GM19193 (cell line): ENCODE measurements around the gene AGAP1.

Experiments used
- POLR2A ChIP-seq: IDR thresholded peaks from 4 replicates; pipeline ENCODE4 v1.6.1; 2011; ENCODE audit not compliant: insufficient read depth, insufficient read length; ENCODE audit errors: extremely low read depth

AGAP1 gene

DNA sequence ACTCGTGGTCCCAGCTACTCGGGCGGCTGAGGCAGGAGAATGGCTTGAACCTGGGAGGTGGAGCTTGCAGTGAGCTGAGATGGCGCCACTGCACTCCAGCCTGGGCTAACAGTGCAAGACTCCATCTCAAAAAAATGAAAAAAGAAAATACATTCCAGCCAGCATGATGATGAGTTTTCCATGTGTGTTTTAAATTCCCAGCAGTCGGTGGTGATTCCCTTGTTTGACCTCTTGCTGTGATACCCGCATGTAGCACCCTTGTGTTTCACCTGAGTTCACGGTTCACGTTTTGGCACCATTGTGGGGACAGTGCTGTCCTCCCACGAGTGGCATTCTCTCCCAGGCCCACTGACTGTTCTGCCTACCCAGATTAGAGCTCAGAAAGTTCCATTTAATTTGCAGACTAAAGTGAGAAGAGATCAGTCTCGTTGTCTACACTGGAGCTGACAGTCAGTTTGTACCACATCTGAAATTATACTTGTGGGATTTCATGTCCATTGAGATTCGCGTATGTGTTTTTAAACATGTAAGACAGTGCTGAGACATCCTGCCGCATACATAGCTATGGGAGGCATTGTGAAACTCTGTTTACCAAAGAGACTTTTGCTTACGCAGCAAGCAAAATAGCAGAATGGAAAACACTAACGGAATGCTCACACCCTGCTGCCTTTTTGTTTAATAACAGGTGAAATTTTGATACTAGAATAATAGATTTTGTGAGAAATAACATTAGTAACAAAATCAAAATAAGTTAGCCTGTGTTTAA, 517.3 kb downstream of the AGAP1 start:
- TF ChIP-seq POLR2A, result no peak

DNA sequence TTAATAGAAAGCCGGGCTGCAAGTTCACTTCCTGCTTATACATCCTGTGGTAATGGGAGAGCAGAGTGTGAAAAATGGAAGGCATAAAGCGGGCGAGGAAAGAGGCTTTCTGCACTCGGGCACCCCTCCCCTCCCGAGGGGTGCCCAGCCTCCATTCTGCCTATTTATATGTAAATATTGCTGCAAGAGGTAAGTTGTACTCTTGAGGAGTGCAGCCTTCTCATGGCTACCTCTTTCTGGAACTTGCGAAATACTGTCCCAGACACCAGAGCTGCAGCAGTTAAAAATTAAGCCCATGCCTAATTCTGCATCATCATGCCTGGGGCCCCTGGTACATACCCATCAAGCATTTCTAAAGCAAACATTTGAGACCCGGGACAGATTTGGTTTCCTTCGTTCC, 518.3 kb downstream of the AGAP1 start:
- TF ChIP-seq POLR2A, result no peak

DNA sequence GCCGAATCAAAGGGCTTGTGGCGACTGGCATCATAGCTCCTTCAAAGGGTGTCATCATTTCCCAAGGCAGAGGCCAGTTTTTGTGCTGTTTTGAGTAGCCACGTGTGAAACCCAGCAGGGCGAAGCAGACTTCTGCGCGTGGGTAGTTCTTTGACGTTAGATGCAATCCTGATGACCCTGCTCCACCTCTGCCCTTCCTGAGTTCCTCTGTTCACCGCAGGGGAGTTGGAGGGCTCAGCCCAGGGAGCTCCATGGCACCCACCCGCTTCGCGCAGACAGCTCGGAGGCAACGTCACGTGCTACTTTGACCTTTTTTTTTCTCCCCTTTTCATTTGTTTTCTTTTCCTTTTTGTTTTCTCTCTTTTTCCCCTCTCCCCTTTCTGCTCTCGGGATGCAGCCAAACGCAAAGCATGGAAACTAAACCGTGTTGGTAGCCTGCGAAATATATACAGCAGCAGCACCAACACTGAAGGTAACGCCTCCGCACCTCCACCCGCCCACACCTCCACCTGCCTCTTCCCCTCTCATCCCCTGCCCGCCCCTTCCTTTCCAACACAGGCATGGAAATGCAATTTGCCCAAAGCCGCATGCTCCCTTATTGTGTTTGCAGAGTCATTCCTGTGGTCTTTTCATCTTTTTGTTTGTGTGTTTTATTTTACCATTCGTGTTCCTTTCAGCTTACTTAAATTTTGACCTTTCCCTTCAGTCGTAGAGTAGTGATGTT, 520.7 kb downstream of the AGAP1 start:
- TF ChIP-seq POLR2A, result no peak

DNA sequence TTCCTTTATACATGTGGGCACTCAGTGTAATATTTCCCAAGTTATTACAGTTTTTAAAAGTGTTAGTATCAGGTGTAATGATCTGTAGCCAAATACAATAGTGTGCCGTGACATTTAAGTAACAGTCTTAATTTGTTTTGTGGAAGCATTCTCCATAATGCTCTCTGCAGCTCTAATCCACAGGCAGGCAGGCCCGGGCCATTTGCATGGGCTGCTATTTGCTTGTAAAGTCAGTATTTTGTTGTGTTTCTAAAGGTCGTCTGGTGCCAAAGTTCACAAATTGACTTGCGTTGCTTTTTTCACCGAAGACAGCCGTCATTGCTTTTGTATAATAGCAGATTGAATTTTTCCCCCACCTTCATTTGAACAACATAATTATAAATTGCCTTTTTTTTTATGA, 521.3 kb downstream of the AGAP1 start:
- TF ChIP-seq POLR2A, result no peak

DNA sequence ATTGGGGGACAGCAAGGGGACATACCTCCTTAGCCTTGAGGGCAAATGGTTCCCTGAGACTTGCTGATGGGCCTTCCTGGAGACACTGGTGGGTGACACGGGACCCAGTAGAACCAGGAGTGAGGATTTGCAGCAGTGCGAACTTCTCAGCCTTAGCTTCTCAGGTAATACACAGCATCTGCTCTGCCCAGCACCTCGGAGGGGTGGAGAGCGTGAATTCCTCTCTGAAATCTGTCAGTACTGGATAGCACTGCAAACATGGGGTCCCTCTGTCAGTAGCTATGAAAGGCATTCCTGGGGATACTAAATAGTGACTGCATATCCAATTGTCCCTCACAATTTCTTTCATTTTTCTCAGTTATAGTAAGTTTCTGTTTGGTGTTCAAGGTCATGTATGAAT, 522.7 kb downstream of the AGAP1 start:
- no peak for TF ChIP-seq POLR2A

DNA sequence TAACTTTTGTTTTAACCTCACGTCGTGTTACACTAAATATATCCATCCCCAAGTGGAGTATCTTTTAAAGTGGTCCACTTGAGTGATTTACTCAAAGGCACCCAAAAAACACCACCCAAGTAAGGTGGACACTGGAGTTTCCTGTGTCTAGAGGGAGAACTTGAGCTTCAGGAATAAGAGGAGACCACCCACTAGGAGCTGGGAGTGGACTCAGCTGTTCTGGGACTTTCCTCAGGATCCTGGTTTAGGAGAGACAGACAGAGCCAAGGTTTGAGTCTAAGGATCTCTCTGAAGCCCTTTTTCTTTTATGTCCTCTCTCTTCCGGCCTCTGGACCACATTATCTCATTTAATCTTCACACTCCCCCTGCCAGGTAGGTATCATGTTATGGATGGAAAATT, 523.6 kb downstream of the AGAP1 start:
- no peak for TF ChIP-seq POLR2A

DNA sequence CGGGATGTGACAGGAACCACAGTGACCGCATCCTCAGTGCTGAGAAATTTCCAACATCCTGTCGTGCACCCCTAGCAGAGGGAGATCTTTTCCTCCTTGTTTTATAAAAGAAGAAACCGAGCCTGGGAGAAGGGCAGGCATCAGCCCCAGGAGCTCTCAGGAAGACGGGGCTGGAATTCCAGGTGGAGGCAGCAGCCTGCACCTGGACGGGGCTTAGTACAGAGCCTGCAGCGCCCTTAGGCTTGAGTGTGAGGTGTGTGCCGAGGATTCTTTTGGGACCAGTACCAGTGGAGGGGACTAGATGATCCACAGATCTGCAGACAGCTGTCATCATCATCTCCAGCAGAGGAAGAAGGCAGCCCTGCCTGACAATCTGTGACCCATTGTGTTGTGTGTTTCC, 525.6 kb downstream of the AGAP1 start:
- TF ChIP-seq POLR2A, result no peak

DNA sequence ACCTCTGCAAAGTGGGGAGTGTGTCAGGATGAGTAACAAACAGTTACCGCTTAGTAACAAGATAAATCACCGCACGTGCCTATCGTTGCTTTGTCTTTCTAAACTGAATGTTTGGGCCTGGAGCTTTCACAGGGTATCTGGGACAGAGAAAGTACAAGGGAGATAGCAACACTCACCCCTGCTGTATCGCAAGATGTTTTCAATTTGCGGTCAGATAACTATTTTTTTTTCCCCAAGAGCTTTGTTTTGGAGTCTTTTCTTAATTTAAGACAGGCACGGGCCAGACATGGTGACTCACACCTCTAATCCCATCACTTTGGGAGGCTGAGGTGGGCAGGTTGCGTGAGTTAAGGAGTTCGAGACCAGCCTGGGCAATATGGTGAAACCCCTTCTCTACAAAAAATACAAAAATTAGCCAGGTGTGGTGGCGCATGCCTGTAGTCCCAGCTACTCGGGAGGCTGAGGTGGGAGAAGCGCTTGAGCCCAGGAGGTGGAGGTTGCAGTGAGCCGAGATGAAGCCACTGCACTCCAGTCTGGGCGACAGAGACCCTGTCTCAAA, 527.7 kb downstream of the AGAP1 start:
- TF ChIP-seq POLR2A, result no peak

DNA sequence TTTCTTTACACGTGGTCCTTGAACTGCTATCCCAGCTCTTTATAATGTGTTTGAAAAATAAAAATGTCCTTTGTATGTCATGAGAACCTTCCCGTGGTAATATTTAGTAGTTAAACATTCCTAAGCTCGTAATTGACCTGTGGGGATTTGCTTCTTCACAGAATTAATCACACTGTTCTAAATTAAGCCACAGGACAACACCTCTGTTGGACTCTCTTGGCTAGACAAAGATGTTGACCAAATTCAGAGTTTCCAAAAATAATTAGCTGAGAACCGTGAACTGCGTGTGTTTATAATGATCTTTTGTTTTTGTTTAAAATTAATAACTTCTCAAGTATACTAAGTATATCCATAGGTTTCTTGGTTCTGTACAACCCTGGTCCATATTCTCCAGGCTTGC, 528.3 kb downstream of the AGAP1 start:
- no peak for TF ChIP-seq POLR2A

DNA sequence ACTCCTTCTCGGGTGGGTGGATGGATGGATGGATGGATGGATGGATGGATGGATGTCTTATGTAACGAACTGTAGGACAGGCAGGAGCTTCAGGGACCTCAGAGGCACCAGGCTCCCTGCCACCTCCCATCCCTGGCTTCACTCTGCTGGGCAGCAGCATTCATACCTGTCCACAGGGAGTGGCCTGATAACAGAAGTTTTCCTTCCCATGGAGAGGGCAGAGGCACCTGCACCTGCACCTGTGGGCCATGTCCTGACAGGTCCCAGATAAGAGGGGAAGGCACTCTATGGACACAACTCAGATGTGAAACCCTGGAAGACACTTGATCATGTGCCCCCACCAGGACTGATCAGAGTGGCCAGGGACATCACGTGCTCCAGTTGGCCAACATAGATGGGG, 532.0 kb downstream of the AGAP1 start:
- no peak for TF ChIP-seq POLR2A

DNA sequence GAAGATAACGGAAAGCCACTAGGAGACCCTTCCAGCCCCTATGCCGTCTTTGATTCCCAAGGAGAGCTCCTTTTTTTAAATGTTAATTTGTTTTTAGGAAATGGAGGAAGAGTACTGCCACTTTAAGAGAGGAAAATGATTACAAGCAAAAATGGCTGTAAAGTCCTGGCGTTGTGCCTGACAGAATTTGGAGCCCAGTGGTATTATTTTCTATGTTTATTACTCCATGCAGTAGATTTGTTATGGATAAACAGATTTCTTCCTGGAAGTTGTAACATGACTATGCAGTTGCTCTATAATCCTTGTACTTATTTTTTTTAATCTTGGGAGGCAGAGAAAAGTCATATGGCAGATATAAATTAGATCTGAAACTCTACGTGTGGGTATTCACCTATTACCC, 533.0 kb downstream of the AGAP1 start:
- no peak for TF ChIP-seq POLR2A

DNA sequence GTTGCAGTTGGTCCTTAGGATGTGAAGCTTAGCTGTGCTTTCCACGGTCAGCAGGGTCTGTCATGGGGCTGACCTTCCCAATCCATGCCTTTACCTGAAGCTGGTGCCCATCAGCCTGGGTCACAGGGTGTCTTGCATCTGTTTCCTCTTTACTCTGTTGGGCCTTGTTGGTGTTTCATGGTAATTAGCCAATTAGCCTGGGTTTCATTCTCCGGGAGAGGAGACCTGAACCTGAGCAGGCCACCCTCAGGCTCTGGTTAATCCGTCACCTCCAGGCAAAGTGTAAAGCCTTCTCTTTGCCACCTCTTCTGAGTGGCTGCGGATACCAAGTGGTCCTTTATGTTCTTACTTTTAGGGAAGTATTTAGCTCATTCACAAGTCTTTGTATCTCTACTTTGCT, 534.2 kb downstream of the AGAP1 start:
- no peak for TF ChIP-seq POLR2A

DNA sequence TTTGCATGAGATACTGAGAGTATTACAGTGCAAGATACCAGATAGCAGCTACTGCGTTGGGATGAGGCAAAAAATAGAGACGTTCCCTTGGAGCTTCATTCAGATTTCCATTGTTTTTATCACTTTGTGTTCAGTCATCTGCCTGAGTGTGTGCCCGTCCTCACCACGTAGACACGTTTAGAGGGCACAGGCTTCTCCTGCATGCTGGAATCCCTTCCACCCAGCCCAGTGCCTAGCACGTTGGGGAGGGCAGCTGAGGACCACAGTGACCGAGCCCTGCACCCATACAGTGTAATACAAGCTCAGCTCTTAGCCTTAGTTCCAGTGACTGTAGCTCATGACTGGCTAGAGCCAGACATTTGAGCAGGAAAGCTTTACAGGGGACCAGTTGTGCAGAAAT, 539.6 kb downstream of the AGAP1 start:
- TF ChIP-seq POLR2A, result no peak

DNA sequence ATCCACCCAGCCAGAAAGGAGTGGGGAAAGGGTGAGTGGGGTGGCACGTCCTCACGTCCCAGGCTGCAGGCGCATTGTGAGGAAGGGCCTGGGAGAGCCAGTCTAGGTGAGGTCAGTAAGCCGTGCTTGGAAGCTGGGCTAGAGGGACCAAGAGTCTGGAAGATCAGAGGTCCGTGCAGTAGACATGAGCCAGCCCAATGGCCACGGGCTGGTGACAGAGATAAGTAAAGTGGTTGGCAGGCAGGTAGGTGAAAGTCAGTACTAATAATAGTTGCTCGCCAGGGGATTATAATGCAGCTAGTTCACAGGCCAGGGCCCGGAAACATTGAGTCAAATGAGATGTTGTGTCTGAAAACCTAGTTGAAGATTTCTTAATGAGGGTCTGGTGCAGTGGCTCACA, 541.1 kb downstream of the AGAP1 start:
- no peak for TF ChIP-seq POLR2A

DNA sequence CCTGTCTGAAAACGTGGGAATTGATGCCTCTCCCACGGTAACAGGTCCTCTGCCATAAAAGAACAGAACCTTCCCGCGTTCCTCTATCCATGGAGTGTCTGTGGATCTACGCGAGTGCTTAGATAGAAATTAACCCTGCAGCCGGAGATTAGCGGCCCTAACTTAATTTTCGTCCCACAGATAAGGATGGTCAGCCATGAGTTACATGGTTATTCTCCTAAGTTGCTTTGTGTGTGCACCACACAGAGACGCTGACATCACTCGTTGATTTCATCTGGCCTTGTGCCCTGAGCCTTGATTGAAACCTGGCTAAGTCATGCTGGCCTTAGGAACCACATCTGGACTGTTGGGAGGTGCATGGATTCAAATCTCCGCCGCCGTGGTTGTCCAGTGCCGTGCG, 542.2 kb downstream of the AGAP1 start:
- no peak for TF ChIP-seq POLR2A

DNA sequence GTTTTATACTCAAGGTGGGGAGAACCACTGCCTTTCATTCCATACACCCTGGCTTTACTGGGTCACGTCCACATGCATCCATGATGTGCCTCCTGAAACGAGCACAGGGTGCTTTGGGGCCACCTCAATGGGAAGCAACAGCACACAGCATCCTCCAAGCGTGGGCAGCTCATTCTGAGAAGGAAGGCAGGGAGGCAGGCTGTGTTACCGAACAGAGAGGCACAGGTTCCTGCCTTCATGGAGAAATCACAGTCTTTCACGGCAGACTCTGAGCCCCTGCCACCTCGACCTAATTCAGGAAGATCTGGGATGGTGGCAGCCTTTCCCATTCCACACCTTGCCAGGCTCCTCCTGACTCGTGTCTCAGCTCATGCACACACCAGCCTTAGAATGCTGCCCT, 544.3 kb downstream of the AGAP1 start:
- no peak for TF ChIP-seq POLR2A
